Stimulated activated CD8-positive, alpha-beta memory T cell treated with anti-CD3 and anti-CD28 coated beads, Interleukin-12 subunit alpha, Interleukin-12 subunit beta, amount 100 ng/mL, for 1 hour (primary cell): ENCODE results near the gene HOXC10.

ENCODE experiments used
- DNase-seq: peaks from one replicate; pipeline ENCODE4 v3.0.0-alpha.2; 2020; ENCODE audit warnings: low read depth

The HOXC10 gene

DNA sequence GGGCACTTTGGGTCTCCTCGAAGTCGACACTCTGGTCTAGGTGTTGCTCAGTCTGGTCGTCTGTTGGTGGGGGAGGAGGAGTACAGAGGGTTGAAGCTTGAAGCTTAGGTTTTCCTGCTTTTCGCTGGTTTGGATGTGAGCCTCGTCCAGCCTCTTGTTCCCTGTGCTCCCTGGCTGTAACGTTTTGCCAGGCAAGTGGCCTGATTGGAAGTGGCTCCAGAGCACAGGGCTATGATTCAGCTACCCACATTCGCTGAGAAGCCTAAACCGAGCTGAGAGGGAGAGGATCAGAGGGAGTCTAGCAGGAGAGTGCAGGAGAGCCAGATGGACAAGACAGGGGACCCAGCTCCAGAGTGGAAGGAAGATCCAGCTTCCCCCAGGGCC, 6.1 kb downstream of the HOXC10 start:
- DNase-seq: no peak

DNA sequence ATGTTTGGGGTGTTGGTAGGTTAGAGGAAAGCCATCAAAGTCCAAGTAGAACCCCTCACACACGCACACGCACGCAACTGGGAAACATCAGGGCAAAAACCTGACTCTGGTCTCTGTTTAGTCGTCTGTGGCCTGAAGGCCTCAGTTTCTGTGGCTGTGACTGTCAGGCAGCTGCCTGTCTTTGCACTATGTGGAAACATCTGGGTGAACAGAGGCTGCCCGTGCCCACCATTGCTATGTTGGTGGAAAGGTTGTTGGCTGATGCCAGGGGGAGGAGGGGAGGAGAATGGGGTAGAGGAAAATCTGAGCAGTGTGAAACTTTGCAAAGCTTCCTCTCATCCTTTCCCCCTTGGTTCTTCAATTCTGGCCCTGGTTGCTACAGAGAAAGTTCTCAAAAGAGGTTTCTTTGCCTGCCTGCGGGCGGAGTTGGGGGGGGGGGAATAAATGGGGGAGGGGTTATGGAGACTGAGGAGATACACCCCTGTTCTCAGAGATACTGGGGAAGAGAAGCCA, 7.5 kb downstream of the HOXC10 start:
- no peak for DNase-seq

DNA sequence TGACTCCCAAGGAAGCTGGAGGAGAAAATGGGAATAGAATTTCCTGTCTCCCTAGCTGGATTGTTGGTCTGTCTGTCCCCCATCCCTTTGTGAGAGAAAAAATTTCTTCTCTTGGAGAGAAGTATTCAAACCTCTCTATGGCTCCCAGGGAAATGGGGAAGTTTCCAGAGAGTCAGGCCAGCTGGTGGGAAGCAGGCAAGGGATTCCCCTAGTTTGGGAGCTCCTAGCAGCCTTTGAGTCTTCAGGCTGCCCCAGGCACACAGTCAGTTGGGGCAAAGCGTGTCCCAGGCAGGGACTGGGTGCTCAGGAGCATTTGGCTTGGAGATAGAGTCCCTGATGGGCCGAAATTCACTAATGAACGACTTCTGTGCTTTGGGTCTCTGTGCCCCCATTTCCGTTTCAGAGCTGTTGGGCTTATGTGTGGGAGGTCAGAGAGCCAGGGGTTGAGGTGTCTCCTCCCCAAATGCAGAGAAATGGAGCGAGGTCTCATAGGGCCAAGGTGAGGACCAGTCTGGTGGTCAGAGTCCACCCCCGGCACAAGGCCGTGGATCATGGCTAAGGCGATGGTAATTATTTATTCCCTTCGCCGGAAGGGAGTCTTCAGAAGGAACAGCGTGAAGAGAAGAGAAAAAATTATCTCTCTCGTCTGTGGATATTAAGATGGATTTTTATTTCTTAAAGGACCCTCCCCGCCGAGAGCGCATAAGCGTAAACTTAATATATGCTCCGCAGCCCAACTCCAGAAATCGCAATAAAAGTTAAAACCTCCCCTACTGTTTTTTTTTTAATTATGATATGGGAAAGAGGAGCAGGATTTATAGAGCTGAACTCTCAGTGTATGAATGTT, 8.4 kb downstream of the HOXC10 start:
- no peak for DNase-seq

- no peak for DNase-seq
Observed at GRCh38 chr12:53994009-53994263, 9.0 kb downstream of the HOXC10 start.

- DNase-seq: no peak
Observed at GRCh38 chr12:53994264-53995001, 9.5 kb downstream of the HOXC10 start.

- DNase-seq: no peak
Observed at GRCh38 chr12:53995002-53995377, 10.0 kb downstream of the HOXC10 start.

- no peak for DNase-seq
Observed at GRCh38 chr12:53995378-53996239, 10.7 kb downstream of the HOXC10 start.

DNA sequence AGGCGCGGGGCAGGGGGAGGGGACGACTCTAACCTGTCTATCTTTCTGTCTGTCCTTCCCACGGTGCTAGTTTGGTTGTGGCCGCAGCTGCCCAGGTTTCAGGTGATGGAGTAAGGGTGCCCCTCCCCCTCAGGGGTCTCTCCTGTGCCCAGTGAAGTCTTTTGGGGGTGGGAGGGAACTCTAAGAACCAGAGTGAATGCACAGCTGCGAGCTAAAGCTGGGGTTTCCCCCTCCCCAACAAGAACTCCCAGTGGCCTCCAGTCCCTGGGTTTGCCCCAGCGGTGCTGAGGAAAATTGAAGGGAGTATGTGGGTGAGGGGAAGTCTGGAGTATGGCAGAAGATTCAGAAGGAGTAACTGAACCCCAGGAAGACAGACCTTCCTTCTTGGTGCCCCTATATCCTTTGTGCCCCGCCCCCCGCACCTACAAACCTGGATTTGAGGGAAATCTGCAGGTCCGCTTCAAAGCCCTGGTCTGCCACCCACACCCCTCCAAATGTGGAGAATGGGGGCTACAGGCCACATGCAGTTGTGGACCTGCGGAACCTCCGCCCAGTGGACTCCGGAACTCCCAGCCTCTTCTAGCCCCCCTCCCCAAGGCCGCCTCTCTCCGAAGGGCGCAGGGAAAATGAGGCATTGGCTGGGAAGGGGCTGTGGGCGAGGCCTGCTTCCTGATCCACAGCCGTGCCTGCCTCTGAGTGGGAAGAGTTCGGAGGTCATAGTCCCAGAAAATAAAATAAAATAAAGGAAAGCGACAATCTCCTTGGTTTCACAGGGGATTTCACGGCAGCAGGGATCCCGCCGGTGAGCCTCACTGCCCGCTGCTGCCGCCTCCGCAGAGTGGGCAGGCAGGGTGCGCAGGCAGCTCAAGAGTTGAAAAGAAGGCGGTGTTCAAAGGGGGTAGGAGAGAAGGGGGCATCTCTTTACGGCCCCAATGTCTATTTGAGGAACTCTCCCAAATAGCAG, 11.6 kb downstream of the HOXC10 start:
- DNase-seq: no peak

GRCh38 chr12:53997204-53998109, 12.5 kb downstream of the HOXC10 start:
- DNase-seq: no peak

GRCh38 chr12:53998110-53998899, 13.4 kb downstream of the HOXC10 start:
- DNase-seq: no peak

- DNase-seq: no peak
Observed at GRCh38 chr12:53998900-53999236, 13.9 kb downstream of the HOXC10 start.

GRCh38 chr12:53999559-54000115, 14.7 kb downstream of the HOXC10 start:
- no peak for DNase-seq

DNA sequence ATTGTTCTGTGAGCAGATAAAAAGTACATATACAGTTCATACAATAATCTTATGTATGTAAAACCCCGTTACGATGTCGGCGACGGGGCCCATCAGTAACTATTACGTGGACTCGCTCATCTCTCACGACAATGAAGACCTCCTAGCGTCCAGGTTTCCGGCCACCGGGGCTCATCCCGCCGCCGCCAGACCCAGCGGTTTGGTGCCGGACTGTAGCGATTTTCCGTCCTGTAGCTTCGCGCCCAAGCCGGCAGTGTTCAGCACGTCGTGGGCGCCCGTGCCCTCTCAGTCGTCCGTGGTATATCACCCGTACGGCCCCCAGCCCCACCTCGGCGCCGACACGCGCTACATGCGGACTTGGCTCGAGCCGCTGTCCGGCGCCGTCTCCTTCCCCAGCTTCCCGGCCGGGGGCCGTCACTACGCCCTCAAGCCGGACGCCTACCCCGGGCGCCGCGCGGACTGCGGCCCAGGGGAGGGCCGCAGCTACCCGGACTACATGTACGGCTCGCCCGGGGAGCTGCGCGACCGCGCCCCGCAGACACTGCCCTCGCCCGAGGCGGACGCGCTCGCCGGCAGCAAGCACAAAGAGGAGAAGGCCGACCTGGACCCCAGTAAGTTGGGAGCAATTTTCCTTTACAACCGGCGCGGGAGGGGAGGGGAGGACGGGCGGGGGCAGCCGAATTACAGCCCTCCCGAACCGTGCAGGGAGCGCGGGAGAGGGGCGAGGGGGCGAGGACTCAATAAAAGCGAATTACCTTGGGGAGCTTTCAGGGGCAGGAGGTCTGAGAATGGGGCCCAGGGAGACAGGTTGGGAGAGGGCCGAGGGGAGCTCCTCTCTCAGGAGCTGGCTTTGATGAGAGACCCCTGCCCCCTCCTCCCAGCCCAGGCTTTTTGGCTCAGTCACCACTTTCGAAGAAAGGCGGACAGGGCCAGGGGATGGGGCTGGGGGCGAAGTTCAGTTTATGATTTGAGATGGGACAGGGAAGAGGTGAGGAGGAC, 15.5 kb downstream of the HOXC10 start, which contains the start of gene HOXC9:
Gene HOXC9 (plus strand): TSS at position 46 of the 999 bp plus-strand sequence. CDS start 28 bp downstream, at position 74.
- no peak for DNase-seq

DNA sequence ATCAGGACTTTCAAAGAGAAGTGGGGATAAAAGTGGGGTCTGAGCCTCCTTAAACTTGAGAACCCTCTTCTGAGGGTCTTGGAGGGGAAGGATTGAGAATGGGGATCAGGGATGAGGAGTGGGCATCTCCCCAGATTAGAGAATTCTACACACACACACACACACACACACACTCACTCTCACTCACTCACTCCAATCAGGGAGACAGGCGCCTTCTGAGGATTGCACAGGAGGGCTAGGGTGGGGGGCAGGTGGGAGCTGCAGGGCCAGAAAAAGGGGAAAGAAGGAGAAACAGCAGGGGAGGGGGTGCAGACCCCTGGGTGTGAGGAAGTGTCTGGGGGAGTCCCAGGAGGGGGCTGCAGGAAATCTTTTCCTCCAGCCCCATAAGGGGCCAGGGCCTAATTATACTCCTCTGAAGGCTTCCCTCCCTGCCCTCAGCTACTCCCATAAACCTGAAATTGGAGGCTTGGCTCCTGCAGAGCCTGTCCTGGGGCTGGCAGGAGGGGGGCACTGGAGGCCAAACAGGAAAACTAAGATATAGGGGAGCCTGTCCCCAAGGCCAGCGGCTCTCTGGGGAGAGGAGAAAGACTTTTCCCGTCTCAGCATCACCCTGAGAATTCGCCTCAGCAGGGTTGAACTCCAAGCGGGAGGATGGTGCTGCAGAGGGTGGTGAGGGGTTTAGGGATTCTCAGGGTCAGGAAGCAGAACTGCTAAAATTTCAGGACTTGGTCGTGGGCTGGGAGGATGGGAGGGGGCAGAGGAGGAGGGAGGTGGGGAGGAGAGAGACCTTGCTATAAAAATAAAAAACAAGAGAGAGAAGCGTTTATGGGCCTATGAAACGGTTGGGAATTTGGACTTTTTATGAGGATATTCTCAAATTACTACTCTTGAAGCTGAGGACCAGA, 16.6 kb downstream of the HOXC10 start:
- DNase-seq: no peak

DNA sequence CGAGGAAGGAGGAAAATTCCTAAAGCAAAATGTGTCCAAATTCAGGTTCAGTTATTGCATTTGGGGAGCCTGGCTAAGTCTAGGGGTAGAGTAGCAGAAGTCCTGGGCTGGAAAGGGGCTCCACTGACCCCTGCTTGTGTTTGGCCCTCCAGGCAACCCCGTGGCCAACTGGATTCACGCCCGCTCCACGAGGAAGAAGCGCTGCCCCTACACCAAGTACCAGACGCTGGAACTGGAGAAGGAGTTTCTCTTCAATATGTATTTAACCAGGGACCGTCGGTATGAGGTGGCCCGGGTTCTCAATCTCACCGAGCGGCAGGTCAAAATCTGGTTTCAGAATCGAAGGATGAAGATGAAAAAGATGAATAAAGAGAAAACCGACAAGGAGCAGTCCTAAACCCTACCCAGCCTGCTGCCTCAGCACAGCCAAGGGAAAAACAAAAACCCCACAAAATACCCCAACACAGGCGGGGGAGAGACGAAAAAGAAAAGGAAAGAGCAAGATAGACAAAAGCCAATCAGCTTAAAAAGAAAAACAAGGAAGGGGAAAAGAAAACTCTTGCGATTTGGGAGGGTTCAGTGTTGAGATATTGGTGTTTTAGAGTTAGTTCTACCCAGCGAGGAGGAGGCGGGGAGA, 17.4 kb downstream of the HOXC10 start:
- no peak for DNase-seq

DNA sequence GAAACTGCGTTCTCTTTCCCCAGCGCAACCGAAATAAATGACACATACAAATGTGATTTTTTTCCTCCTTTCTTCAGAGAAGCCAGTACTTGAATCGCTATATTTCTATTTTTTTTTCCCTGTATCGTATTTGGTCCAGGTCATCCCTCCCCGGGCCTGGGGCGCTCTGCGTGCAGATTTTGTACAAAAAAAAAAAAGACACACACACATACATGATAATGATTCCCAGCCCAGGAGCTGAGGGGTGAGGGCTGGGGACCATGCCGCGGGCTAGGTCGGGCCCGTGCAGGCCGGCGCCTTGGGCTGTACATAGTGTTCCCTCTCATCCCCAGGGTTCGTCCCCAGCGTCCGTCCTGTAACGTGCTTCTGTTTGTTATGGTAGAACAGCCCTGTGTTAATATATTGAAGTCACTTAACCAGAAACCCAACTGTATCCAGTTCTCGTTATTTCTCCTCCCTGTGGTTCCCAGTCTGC, 18.0 kb downstream of the HOXC10 start:
- no peak for DNase-seq
